ENCODE measurements around the gene ALK. TPM values are rescaled to one million over a fixed set of nuclear protein-coding genes. Genes with fewer than 3 reads are reported as not detected.

ALK gene
- total RNA-seq, 4 donors from 2014 or later: 0.32 to 0.42 TPM; not detected in 2

DNA sequence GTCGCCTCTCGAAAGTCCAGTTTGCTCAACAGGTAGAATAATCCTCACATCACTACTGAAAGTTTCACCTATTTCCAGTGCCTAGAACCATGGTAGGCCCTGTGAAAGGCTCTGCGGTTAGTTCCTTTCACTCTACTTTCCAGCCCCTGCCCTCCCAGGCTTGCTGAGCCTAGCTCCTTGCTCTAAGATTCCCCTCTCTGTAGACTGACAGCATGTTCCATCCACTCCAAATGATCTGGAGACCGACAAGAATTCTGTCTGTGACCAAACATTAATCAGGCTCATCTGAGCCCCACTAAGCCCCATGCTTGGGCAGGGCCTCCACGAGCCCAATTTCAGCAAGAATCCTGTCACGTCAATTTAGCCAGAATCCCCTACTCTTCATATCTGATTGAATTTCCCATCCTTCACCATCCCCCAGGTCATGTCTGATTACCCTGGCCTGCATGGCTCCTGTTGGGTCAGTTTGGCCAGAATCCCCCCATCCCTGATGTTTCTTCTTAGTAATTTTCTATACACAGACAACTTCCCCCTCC is 307.0 kb downstream of the ALK start:
- TF ChIP-seq POLR2AphosphoS5 (IDR thresholded peaks at IDR 0.05) (no peak), EP300 (IDR thresholded peaks at IDR 0.05) (no peak), POLR2A (IDR thresholded peaks at IDR 0.05) (no peak)
- TF ChIP-seq, protein P1, sequence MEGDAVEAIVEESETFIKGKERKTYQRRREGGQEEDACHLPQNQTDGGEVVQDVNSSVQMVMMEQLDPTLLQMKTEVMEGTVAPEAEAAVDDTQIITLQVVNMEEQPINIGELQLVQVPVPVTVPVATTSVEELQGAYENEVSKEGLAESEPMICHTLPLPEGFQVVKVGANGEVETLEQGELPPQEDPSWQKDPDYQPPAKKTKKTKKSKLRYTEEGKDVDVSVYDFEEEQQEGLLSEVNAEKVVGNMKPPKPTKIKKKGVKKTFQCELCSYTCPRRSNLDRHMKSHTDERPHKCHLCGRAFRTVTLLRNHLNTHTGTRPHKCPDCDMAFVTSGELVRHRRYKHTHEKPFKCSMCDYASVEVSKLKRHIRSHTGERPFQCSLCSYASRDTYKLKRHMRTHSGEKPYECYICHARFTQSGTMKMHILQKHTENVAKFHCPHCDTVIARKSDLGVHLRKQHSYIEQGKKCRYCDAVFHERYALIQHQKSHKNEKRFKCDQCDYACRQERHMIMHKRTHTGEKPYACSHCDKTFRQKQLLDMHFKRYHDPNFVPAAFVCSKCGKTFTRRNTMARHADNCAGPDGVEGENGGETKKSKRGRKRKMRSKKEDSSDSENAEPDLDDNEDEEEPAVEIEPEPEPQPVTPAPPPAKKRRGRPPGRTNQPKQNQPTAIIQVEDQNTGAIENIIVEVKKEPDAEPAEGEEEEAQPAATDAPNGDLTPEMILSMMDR (IDR thresholded peaks at IDR 0.05): no peak
- H3K36me3 ChIP-seq: no peaks in the 10 kb centered on the region
- peaks cover 5% of the 10 kb centered on the region for H3K27me3 ChIP-seq
- no peak overlapping the region for H3K27ac ChIP-seq
- H3K4me1 ChIP-seq: no peaks in the 10 kb centered on the region
- 75% methylated on average over 6 of the region's 6 CpGs for WGBS
- H3K4me3 ChIP-seq: no peak overlapping the region
- DNase-seq (ENCODE audit: low spot score in 2 of 2): no peak
- no peaks in the 10 kb centered on the region for H3K9me3 ChIP-seq

DNA sequence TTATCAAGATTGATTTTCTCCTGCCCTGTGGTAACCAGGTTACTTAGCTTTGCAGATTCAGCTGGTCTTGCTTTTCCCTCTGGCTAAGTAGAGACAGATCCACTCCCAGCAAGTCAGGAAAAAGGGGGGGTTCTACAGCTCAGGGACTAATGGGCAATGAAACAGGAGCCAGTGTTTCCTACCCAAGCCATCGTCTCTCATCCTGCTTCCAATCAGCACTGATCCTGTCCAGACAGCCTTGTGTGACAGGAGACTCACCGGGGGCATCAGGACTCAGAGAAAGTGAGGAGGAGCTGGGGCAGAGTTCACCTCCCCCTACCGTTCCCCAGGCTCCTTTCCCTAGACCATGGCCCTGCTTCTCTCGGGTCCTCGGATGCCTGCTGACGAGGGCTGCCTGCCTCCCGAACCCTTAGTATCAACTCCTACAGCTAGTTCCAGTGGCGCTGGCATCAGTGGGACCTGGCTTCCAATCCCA is 307.6 kb downstream of the ALK start:
- no peak for DNase-seq (ENCODE audit: low spot score in 2 of 2)
- Histone ChIP-seq H3K27me3 (peaks cover 5% of the 10 kb centered on the region), H3K4me3 (no peak overlapping the region), H3K4me1 (no peaks in the 10 kb centered on the region), H3K9me3 (no peaks in the 10 kb centered on the region), H3K27ac (no peak overlapping the region), H3K36me3 (no peaks in the 10 kb centered on the region)
- WGBS: 58% methylated on average over 4 of the region's 8 CpGs
- no peak for TF ChIP-seq POLR2AphosphoS5 (IDR thresholded peaks at IDR 0.05)
- TF ChIP-seq EP300 (IDR thresholded peaks at IDR 0.05): no peak
- no peak for TF ChIP-seq POLR2A (IDR thresholded peaks at IDR 0.05)
- TF ChIP-seq, protein P1 (IDR thresholded peaks at IDR 0.05): no peak

DNA sequence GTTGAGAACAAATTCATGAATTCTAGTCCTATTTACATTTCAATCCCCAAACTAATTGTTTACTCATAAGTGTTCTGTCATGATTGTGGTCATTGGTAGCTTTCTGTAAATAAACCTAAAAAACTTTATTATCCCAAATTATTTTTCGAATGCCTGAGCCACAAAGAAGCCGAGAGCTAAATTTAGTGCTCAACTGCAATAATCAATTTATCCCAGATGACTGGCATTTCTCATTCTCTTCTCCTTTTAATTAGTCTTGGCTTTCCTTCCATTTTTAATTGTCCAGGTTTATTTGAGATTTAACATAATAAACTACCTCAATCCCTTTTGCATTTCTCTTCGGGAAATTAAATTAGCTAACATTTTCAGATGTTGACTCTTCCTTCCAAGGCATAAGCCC is 308.3 kb downstream of the ALK start:
- Histone ChIP-seq H3K4me3 (no peak overlapping the region), H3K27ac (no peak overlapping the region), H3K36me3 (no peaks in the 10 kb centered on the region), H3K4me1 (no peaks in the 10 kb centered on the region), H3K27me3 (peaks cover 5% of the 10 kb centered on the region), H3K9me3 (no peaks in the 10 kb centered on the region)
- WGBS: 87% methylated on average over 3 of the region's 3 CpGs
- TF ChIP-seq, protein P1 (IDR thresholded peaks at IDR 0.05): no peak
- TF ChIP-seq EP300 (IDR thresholded peaks at IDR 0.05): no peak
- TF ChIP-seq POLR2A (IDR thresholded peaks at IDR 0.05): no peak
- TF ChIP-seq POLR2AphosphoS5 (IDR thresholded peaks at IDR 0.05): no peak
- no peak for DNase-seq (ENCODE audit: low spot score in 2 of 2)

DNA sequence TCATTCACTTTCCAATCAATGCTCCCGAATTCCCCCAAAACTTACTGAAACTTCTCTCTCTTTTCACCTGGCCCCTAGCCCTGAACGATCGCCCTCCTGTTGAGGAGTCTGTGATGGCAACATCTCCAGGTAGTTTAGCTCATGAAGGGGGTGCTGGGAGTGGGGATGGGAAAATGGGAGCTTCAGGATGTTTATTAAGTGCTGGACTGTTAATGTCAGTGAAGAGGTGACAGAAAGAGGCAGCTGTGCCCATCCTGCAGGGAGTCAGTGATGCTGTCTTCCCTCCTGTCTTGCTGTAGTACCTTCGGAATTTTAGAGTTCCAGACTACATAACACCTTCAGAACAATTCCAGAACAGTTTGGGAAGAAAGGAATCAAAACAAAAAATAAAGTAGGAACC is 308.8 kb downstream of the ALK start:
- no peak for TF ChIP-seq POLR2AphosphoS5 (IDR thresholded peaks at IDR 0.05)
- no peak for TF ChIP-seq POLR2A (IDR thresholded peaks at IDR 0.05)
- no peak for TF ChIP-seq EP300 (IDR thresholded peaks at IDR 0.05)
- TF ChIP-seq, protein P1 (IDR thresholded peaks at IDR 0.05): no peak
- no peak overlapping the region for H3K27ac ChIP-seq
- 92% methylated on average over 4 of the region's 4 CpGs for WGBS
- peaks cover 5% of the 10 kb centered on the region for H3K27me3 ChIP-seq
- H3K4me1 ChIP-seq: no peaks in the 10 kb centered on the region
- H3K4me3 ChIP-seq: no peak overlapping the region
- DNase-seq (ENCODE audit: low spot score in 2 of 2): no peak
- no peaks in the 10 kb centered on the region for H3K36me3 ChIP-seq
- no peaks in the 10 kb centered on the region for H3K9me3 ChIP-seq

DNA sequence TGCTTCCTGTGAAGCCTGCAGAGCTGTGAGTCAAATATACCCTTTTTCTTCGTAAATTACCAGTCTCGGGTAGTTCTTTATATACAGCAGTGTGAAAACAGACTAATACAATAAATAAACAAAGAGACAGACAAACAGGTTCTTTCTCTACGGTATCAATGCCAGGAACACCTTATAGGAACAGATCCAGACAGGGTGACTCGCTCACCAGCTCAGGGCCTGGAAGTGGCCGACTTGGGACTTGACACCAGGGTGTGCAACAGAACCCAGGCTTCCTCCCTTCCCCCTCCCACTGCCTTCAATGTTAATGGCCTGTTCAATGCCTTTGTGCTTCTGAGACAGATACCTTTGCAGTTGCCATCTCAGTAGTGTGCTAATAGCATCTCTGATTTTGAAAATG is 309.5 kb downstream of the ALK start:
- H3K4me1 ChIP-seq: no peaks in the 10 kb centered on the region
- no peaks in the 10 kb centered on the region for H3K36me3 ChIP-seq
- 64% methylated on average over 5 of the region's 5 CpGs for WGBS
- TF ChIP-seq POLR2A (IDR thresholded peaks at IDR 0.05) (no peak), EP300 (IDR thresholded peaks at IDR 0.05) (no peak), POLR2AphosphoS5 (IDR thresholded peaks at IDR 0.05) (no peak)
- TF ChIP-seq, protein P1 (IDR thresholded peaks at IDR 0.05): no peak
- H3K4me3 ChIP-seq: no peak overlapping the region
- H3K9me3 ChIP-seq: no peaks in the 10 kb centered on the region
- no peak for DNase-seq (ENCODE audit: low spot score in 2 of 2)
- H3K27me3 ChIP-seq: peaks cover 5% of the 10 kb centered on the region
- H3K27ac ChIP-seq: no peak overlapping the region
